ENCODE results near the gene CDCA8. TPM values are rescaled to one million over a fixed set of nuclear protein-coding genes. Genes with fewer than 3 reads are reported as not detected.

CDCA8 gene
- total and polyA plus RNA-seq, 2 experiments from 2014 or later, result 31.6 to 37.9 TPM

- ATAC-seq, result no peak
- peaks cover 96% of the 10 kb centered on the region for H3K27me3 ChIP-seq (ENCODE audit: insufficient read depth)
- no peaks in the 10 kb centered on the region for H3K36me3 ChIP-seq (ENCODE audit: insufficient read depth)
- peaks cover 55% of the 10 kb centered on the region for H3K27me3 Mint-ChIP-seq (ENCODE audit: insufficient read depth, low read depth, poor library complexity)
- DNase-seq (ENCODE audit: low spot score), result no peak
- peaks cover 1% of the 10 kb centered on the region; the same call in 1 of the 2 replicates for H4K20me1 ChIP-seq (replicated peaks; ENCODE audit: insufficient read depth)
- H3K9me2 ChIP-seq (ENCODE audit: insufficient read depth), result no peaks in the 10 kb centered on the region
- H3F3A ChIP-seq (replicated peaks; ENCODE audit: low read depth), result peaks cover 4% of the 10 kb centered on the region; the same call in 1 of the 2 replicates
- TF ChIP-seq ETS1 (IDR thresholded peaks at IDR 0.05) (no peak), JUNB (IDR thresholded peaks at IDR 0.05; ENCODE audit: unreplicated experiment) (no peak), ZNF462 (CRISPR knock-in tag; IDR thresholded peaks at IDR 0.05) (no peak), NANOG (IDR thresholded peaks at IDR 0.05; ENCODE audit: borderline replicate concordance) (no peak), CTCF (conservative IDR thresholded peaks at IDR 0.05; ENCODE audit: low read depth in 2 of 2) (no peak), CREB1 (CRISPR knock-in tag; IDR thresholded peaks at IDR 0.05; ENCODE audit: low read depth) (no peak), ZNF331 (CRISPR knock-in tag; IDR thresholded peaks at IDR 0.05; ENCODE audit: low read depth) (no peak), EZH2 (IDR thresholded peaks at IDR 0.05; ENCODE audit: low read depth, unreplicated experiment) (no peak), REST (IDR thresholded peaks at IDR 0.05; ENCODE audit: unreplicated experiment) (no peak)
- H3K4me1 ChIP-seq (ENCODE audit: insufficient read depth), result no peaks in the 10 kb centered on the region
- H2AFZ ChIP-seq, result no peak overlapping the region
- no peak overlapping the region for H3K4me2 ChIP-seq
- no peaks in the 10 kb centered on the region for H3K9me3 Mint-ChIP-seq
- no peaks in the 10 kb centered on the region for H3K79me2 ChIP-seq (replicated peaks; ENCODE audit: insufficient read depth)
- no peak overlapping the region for H3K4me3 Mint-ChIP-seq
- H3K4me3 ChIP-seq, result no peak overlapping the region
- H3K36me3 Mint-ChIP-seq (ENCODE audit: low read depth), result no peaks in the 10 kb centered on the region
- H3K27ac Mint-ChIP-seq, result no peak overlapping the region
- H3K27ac ChIP-seq (ENCODE audit: low read depth), result no peak overlapping the region
- peaks cover 4% of the 10 kb centered on the region; the same call in 2 of the 3 replicates for H3K4me1 Mint-ChIP-seq
Measured at GRCh38 chr1:37755290-37755689, 63.0 kb downstream of the CDCA8 start.
